Measurements from ENCODE around the gene GAB2. TPM values are rescaled to one million over a fixed set of nuclear protein-coding genes. Genes with fewer than 3 reads are reported as not detected.

Gene GAB2
- total and polyA plus RNA-seq, 5 experiments from 2014 or later = 0.16 to 3.0 (median 1.0) TPM; not detected in 1

DNA sequence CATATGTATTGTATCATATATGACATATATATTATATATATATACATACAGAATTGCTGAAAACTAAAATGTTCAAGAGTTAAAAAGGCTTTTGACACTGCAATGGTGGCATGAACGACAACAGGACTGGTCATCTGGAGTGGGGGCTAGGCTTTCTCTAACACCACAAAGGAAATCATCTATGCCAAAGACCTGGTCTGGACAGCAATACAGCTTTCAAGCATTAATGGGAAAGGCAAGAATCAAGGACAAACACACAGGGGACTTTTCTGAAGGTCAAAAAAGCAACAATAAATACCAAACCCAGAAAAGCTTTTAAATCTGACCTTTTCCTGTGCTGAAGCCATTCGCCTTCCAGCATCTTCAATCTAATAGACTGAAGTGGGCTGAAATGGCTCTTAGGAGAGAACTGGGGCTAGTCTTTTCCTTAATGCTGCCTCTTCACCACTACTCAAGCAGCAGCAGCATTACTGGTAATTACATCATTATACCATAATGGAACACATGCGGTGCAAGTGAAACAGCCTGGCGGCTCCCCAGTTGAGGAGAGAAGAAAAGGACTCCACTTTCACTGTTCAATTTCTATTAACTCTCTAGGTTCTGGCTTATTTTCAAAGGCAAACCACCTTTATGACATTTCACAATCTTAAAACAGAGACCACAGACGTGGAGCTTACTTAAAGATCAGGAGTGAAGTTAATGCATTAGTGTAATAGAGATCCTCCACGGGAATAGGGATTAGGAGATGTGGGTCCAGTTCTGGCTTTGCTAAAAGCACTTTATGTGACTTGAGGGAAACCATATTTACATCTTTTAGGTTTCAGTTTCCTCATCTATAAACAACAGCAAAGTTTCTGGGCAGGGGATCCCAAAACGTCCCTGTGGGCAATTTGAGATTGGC is 63.0 kb downstream of the GAB2 start:
- ATAC-seq (no peak), DNase-seq (no peak)
- peaks cover 0 to 11% (median 0%) of the 10 kb centered on the region in 9 donors for H3K9me3 Mint-ChIP-seq
- peaks cover 0 to 4% (median 0%) of the 10 kb centered on the region in 5 donors for H3K27me3 Mint-ChIP-seq
- no peak overlapping the region for H3K27ac Mint-ChIP-seq
- H3K4me3 Mint-ChIP-seq = no peak overlapping the region
- POLR2A ChIA-PET = no interaction called here
- H3K36me3 Mint-ChIP-seq = peaks cover 2 to 10% (median 4%) of the 10 kb centered on the region in 3 donors
- peaks cover 4 to 23% (median 12%) of the 10 kb centered on the region in 4 donors for H3K4me1 Mint-ChIP-seq

DNA sequence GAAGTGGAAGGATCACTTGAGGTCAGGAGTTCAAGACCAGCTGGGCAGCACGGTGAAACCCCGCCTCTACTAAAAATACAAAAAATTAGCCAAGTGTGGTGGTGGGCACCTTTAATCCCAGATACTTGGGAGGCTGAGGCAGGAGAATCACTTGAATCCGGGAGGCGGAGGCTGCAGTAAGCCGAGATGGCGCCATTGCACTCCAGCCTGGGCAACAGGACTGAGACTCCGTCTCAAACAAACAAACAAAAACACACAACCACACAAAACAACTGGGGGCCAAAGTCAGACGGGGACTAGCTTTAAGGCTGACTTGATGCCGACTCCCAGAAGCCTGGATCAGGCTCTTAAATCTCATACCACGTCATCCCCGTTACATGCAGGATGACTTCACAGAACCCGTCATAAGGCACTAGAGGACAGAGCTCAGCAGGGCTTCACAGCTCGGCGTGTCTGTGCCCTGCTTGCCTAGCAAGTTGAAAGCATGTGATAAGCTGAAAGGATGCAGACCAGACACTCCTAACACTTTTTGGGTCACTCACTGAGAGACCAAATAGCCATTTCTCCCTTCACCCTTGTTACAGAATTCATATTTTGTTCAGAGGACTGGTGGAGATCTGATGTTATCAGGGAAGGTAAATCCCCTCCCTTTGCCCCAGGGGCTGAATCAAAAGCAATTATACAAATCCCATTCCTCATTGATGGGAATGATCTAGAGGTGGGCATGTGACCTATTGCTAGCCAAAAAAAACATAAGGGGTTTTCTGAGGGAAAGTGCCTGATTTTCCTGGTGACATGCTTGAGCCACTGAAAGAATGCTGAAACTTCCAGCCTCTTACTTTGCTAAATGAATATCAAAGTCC is 65.4 kb downstream of the GAB2 start:
- Mint-ChIP-seq H3K9me3 (peaks cover 0 to 7% (median 0%) of the 10 kb centered on the region in 9 donors), H3K27me3 (peaks cover 0 to 14% (median 1%) of the 10 kb centered on the region in 5 donors), H3K4me1 (peaks cover 4 to 39% (median 13%) of the 10 kb centered on the region in 4 donors), H3K36me3 (peaks cover under 1 to 7% (median 2%) of the 10 kb centered on the region in 3 donors), H3K4me3 (no peak overlapping the region), H3K27ac (no peak overlapping the region)
- ATAC-seq (no peak), DNase-seq (no peak)
- POLR2A ChIA-PET = no interaction called here

DNA sequence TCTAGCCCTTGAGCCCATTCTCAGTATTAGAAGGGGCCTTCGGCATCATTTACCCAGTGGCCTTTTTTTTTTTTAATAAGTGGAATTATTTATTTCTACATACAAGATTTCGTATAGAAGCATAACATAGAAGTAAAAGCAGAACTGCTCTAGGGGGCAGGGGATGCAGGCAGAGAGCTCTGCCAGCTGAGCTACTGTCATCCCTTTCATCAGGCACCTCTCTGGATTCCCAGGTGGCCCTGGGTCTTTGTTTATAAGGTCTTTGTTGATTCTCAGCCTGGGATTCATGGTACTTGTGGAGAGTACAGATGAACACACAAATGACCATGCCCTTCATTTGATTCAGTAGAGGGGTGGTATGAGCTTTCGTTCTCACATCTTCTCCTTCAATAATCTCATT is 66.4 kb downstream of the GAB2 start:
- POLR2A ChIA-PET = no interaction called here
- peak overlapping the region in 1 of 10 donors; percentile 64 for H3K4me3 Mint-ChIP-seq
- H3K27ac Mint-ChIP-seq = peak overlapping the region in 1 of 10 donors; percentile 46
- peaks cover 0 to 3% (median 0%) of the 10 kb centered on the region in 3 donors for H3K36me3 Mint-ChIP-seq
- DNase-seq (no peak), ATAC-seq (no peak)
- peaks cover 0 to 24% (median 2%) of the 10 kb centered on the region in 5 donors for H3K27me3 Mint-ChIP-seq
- no peaks in the 10 kb centered on the region for H3K9me3 Mint-ChIP-seq
- H3K4me1 Mint-ChIP-seq = peaks cover 4 to 39% (median 13%) of the 10 kb centered on the region in 4 donors

DNA sequence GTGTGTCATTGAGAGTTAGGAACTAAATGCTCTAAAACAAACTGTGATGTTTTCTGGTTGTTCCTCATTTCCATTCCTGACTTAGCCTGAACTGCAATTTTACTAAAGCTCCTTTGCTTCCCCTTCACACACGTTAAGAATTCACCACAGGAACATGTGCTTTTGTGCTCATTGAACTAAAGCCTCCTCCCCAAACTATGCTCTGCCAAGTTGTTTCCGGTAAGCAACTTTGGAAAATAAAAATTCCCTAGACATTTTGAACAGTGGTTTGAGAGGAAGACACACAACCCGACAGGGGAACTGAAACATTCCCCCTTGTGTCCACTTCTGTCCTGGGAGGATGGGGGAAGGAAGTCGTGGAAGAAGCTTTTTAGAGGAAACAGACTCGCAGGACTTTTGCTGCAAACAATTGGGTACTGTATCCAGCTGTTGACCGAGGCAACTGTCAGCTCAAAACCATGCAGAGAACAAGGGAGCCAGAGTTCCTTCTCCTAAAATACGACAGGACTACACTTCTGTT is 66.9 kb downstream of the GAB2 start:
- H3K4me1 Mint-ChIP-seq = peaks cover 4 to 39% (median 13%) of the 10 kb centered on the region in 4 donors
- H3K27me3 Mint-ChIP-seq = peaks cover 0 to 29% (median 3%) of the 10 kb centered on the region in 5 donors
- DNase-seq (no peak), ATAC-seq (no peak)
- peak overlapping the region in 4 of 10 donors; percentile 10 to 64 (median 26) for H3K4me3 Mint-ChIP-seq
- H3K27ac Mint-ChIP-seq = peak overlapping the region in 2 of 10 donors; percentile 46 to 61
- POLR2A ChIA-PET = no interaction called here
- no peaks in the 10 kb centered on the region for H3K9me3 Mint-ChIP-seq
- H3K36me3 Mint-ChIP-seq = peaks cover 0 to 3% (median 0%) of the 10 kb centered on the region in 3 donors

DNA sequence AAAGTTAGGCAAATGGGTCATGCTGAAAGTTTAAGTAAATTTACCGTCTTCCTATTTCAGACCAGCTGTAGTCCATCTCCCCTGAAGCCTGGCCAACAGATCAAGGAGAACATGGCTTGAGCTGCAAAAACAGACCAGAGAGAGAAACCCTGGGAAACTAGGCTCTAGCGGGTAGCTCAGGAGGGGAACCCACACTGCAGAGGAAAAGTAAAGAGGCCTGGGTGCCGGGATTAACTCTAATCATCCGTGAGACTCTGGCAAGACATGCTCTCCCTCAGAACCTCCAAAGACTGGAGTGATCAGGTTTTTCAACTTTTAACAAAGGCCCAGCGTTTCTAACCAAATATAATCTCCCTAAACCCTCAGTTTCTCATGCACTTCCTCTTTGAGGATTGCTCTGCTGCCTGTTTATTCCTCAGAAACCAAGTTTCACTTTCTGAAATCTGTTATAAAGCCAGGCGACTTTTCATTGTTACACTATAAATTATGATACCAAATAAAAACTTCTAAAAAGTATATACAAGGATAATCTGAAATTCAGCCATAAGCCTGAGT is 67.5 kb downstream of the GAB2 start:
- POLR2A ChIA-PET = no interaction called here
- Mint-ChIP-seq H3K36me3 (peaks cover 0 to 3% (median 0%) of the 10 kb centered on the region in 3 donors), H3K27ac (peak overlapping the region in 6 of 10 donors; percentile 1 to 74 (median 30)), H3K9me3 (no peaks in the 10 kb centered on the region), H3K27me3 (peaks cover 0 to 34% (median 3%) of the 10 kb centered on the region in 5 donors), H3K4me1 (peaks cover 4 to 39% (median 13%) of the 10 kb centered on the region in 4 donors), H3K4me3 (peak overlapping the region; percentile 11 to 64 (median 40))
- no peak for ATAC-seq
- no peak for DNase-seq

DNA sequence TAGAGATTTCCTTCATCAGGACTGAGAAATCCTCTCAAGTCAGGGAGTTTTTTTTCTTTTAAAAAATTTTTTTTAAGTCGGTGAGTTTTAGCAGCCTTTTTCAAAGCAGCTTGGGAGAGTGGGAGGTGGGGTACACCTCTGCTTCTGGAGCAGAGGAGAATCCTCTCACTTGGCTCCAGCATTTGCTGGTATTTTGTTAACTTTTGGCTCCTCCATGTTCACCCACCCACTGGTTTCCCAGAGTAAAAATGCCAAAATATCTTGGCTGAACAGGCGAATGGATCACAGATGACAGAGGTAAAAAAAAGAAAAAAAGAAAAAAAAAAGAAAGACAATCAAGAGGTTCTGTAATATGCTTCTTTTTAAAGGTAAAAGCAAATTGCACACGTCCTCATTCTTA is 68.0 kb downstream of the GAB2 start:
- H3K4me3 Mint-ChIP-seq = peak overlapping the region in 2 of 10 donors; percentile 11 to 39
- ATAC-seq = no peak
- H3K27ac Mint-ChIP-seq = no peak overlapping the region
- peaks cover 0 to 3% (median 0%) of the 10 kb centered on the region in 3 donors for H3K36me3 Mint-ChIP-seq
- no peaks in the 10 kb centered on the region for H3K9me3 Mint-ChIP-seq
- H3K27me3 Mint-ChIP-seq = peaks cover 0 to 37% (median 3%) of the 10 kb centered on the region in 5 donors
- H3K4me1 Mint-ChIP-seq = peaks cover 4 to 35% (median 13%) of the 10 kb centered on the region in 4 donors
- DNase-seq = no peak
- POLR2A ChIA-PET = interaction anchor here (0.6 kb wide), 1 partner anchor 49 kb away, joined by 6 read pairs; no protein-coding TSS in a partner anchor

DNA sequence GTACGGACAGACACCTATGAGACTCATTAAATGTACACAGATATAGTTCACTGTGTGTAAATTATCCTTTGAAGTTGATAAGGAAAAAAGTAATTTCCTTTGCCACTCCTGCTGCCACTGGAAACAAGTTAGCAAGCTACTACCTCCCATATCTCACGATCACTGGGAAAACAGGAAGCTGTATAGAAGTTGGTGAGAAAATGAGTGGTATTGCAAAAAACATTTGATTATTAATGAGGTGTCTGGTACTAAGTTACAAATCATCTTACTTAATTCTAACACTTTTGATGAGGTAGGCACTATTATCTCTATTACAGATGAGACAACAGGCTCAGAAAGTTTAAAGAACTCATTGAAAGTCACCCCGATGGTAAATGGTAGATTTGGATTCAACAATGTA is 68.5 kb downstream of the GAB2 start:
- no peak overlapping the region for H3K4me3 Mint-ChIP-seq
- H3K27ac Mint-ChIP-seq = no peak overlapping the region
- peaks cover 1 to 37% (median 4%) of the 10 kb centered on the region in 5 donors for H3K27me3 Mint-ChIP-seq
- ATAC-seq = no peak
- DNase-seq = no peak
- H3K9me3 Mint-ChIP-seq = no peaks in the 10 kb centered on the region
- H3K4me1 Mint-ChIP-seq = peaks cover 4 to 35% (median 13%) of the 10 kb centered on the region in 4 donors
- peaks cover 0 to 3% (median 0%) of the 10 kb centered on the region in 3 donors for H3K36me3 Mint-ChIP-seq
- POLR2A ChIA-PET = interaction anchor here (0.6 kb wide), 1 partner anchor 48 kb away, joined by 6 read pairs; no protein-coding TSS in a partner anchor

DNA sequence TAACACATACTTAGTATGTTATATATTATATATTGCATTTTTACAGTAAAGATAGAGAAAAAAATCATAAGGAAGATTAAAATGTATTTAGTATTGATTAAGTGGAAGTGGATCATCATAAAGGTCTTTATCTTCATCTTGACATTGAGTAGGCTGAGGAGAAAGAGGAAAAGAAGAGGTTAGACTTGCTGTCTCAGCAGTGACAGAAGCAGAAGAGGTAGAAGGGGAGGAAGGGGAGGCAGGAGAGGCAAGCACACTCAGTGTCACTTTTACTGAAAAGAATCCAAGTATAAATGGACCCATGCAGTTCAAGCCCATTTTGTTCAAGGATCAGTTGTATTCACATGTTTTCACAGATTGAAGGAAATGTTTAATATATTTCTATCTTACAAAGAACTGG is 69.7 kb downstream of the GAB2 start:
- POLR2A ChIA-PET = no interaction called here
- ATAC-seq (no peak), DNase-seq (no peak)
- Mint-ChIP-seq H3K27me3 (peaks cover 2 to 37% (median 7%) of the 10 kb centered on the region in 5 donors), H3K27ac (no peak overlapping the region), H3K9me3 (no peaks in the 10 kb centered on the region), H3K36me3 (peaks cover 0 to 3% (median 0%) of the 10 kb centered on the region in 3 donors), H3K4me1 (peaks cover 4 to 35% (median 13%) of the 10 kb centered on the region in 4 donors), H3K4me3 (no peak overlapping the region)

DNA sequence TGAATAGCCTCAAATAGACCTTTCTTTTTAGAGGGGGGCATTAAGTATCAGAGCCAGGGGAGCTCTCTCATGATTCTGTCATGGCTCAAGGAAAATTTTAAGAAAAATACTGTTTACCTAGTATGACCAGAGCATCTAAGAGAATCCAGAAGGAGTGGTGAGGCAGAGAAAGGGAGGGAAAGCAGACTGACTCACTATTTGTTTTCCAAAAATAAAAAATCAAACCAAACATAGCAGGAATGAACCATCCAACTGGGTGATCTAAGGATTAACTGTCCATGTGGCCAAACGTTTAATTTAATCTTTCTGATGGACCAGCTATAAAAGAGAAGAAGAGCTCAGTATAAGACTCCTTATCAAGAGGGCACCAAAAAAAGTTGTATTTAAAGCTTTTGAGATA is 70.8 kb downstream of the GAB2 start:
- peaks cover 2 to 37% (median 8%) of the 10 kb centered on the region in 5 donors for H3K27me3 Mint-ChIP-seq
- ATAC-seq = no peak
- POLR2A ChIA-PET = no interaction called here

DNA sequence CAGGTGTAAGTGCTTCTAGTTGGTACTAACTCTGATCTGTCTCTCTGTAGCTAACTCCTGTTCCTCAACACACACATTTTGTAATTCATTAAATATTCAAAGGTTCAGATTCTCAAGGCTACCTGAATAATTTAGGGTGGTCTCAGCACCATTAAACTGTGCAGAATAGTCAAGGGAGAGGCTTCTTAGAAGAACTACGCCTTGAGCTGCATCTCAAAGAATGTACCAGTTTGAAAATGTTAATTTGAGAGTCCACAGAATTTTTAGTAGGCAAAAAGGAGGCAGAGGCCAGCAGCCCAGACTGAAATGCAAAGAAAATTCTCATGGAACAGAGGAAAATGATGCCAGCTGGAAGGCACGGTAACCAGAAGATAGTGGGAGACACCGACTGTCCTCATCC is 72.2 kb downstream of the GAB2 start:
- no peak for ATAC-seq
- no peak for DNase-seq
- Mint-ChIP-seq H3K4me1 (peaks cover 0 to 28% (median 8%) of the 10 kb centered on the region in 4 donors), H3K36me3 (peaks cover 0 to 3% (median 0%) of the 10 kb centered on the region in 3 donors), H3K4me3 (no peak overlapping the region), H3K27me3 (peaks cover 2 to 37% (median 9%) of the 10 kb centered on the region in 5 donors), H3K9me3 (no peaks in the 10 kb centered on the region), H3K27ac (no peak overlapping the region)
- POLR2A ChIA-PET = no interaction called here

More for the DNA sequence above, 70.8 kb downstream of the GAB2 start:
- Mint-ChIP-seq H3K27ac (no peak overlapping the region), H3K4me1 (peaks cover 3 to 33% (median 13%) of the 10 kb centered on the region in 4 donors), H3K9me3 (no peaks in the 10 kb centered on the region), H3K36me3 (peaks cover 0 to 3% (median 0%) of the 10 kb centered on the region in 3 donors), H3K4me3 (no peak overlapping the region)
- no peak for DNase-seq

DNA sequence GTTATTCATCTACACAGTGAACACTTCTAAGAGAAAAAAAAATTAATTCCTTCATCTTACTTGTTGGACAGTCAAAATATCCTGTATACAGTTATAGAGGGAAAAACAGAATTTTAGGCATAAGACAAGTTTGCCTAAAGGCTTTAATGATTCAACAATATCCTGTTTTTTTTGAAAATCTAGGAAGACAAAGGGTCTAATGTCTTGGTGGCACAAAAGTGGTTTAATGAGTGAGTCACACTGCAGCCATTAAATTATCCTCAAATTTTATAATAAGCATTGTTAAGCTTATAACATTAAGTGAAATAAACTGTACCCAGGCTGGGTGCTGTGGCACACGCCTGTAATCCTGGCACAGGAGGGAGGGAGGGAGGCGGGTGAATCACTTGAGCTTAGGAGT is 72.9 kb downstream of the GAB2 start:
- Mint-ChIP-seq H3K27me3 (peaks cover 2 to 37% (median 9%) of the 10 kb centered on the region in 5 donors), H3K27ac (no peak overlapping the region), H3K4me3 (no peak overlapping the region), H3K4me1 (peaks cover 0 to 21% (median 1%) of the 10 kb centered on the region in 4 donors), H3K36me3 (peaks cover 0 to 3% (median 0%) of the 10 kb centered on the region in 3 donors), H3K9me3 (no peaks in the 10 kb centered on the region)
- no peak for ATAC-seq
- no peak for DNase-seq
- POLR2A ChIA-PET = no interaction called here

DNA sequence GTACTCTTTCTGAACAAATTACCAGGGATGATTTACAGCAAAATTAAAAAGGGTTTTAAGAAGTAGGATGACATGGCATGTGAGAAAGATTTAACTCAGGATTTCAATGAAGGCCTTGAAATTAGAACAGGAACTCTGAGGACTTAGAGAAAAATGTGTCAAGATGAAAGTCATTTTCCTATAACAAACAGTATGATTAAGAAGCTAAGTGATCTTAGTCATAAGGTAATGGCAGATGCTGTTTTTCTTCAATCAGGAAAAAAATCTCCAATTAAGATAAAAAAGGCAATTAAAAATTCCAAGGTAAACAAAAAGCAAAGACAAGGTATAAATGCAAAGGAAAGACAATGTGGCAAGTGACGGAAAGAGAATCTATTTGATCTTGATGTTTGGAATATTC is 73.5 kb downstream of the GAB2 start:
- H3K4me3 Mint-ChIP-seq = no peak overlapping the region
- no peak for DNase-seq
- H3K27me3 Mint-ChIP-seq = peaks cover 2 to 37% (median 9%) of the 10 kb centered on the region in 5 donors
- H3K36me3 Mint-ChIP-seq = peaks cover 0 to 3% (median 0%) of the 10 kb centered on the region in 3 donors
- peaks cover 0 to 18% (median 1%) of the 10 kb centered on the region in 4 donors for H3K4me1 Mint-ChIP-seq
- POLR2A ChIA-PET = no interaction called here
- no peak for ATAC-seq
- no peaks in the 10 kb centered on the region for H3K9me3 Mint-ChIP-seq
- H3K27ac Mint-ChIP-seq = no peak overlapping the region
